ENCODE data around the gene TCTN1. TPM values are rescaled to one million over a fixed set of nuclear protein-coding genes. Genes with fewer than 3 reads are reported as not detected.

TCTN1 gene
- total and polyA plus RNA-seq, 2 of the 13 experiments (the other 11 are each of a cell fraction or from before 2014, with no cell fraction given): 13.6 to 16.0 TPM

DNA sequence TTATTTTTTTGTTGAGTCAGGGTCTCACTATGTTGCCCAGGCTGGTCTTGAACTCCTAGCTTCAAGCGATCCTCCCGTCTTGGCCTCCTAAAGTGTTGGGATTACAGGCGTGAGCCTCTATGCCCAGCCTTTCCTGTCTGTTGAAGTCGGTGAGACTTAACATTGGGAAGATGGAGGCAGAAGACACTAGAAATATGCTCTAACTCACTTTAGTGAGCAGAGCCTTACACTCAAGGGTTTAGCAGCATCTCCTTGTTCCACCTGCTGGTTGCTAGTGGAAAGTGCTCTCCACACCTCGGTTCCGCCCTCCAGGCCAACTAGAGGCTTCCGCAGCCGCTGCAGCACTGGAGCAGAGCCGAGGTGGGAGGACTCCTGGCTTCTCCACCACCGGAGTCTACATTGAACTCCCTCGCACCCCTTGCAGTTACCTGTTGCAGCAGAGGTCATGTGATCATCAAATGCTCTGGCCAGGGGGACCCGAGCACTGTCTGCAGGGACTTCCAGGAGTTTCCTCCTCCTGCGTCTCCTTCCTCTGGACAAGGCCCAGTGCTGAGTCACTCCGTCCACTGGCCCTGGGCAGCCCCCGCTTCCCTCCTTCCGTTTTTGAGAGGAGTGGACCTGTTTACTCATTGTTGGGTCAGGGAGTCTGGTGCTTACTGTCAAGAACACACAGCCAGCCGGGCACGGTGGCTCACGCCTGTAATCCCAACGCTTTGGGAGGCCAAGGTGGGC is 84.4 kb downstream of the TCTN1 start (continued):
- TF ChIP-seq, protein P1, sequence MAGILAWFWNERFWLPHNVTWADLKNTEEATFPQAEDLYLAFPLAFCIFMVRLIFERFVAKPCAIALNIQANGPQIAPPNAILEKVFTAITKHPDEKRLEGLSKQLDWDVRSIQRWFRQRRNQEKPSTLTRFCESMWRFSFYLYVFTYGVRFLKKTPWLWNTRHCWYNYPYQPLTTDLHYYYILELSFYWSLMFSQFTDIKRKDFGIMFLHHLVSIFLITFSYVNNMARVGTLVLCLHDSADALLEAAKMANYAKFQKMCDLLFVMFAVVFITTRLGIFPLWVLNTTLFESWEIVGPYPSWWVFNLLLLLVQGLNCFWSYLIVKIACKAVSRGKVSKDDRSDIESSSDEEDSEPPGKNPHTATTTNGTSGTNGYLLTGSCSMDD (CRISPR knock-in tag; IDR thresholded peaks at IDR 0.05): no peak
- TF ChIP-seq ZNF205 (CRISPR knock-in tag; IDR thresholded peaks at IDR 0.05) (peak; percentile 63; the same call in 1 of the 2 replicates), ZNF350 (CRISPR knock-in tag; IDR thresholded peaks at IDR 0.05; ENCODE audit: borderline replicate concordance, low read depth) (no peak; the same call in 1 of the 2 replicates), KLF9 (CRISPR knock-in tag; IDR thresholded peaks at IDR 0.05; ENCODE audit: low read depth) (no peak), ZFP36L1 (CRISPR knock-in tag; IDR thresholded peaks at IDR 0.05) (no peak), TOE1 (CRISPR knock-in tag; IDR thresholded peaks at IDR 0.05) (no peak), ZNF644 (CRISPR knock-in tag; IDR thresholded peaks at IDR 0.05; ENCODE audit: low read depth) (no peak), ZNF564 (CRISPR knock-in tag; IDR thresholded peaks at IDR 0.05) (no peak), TOPORS (CRISPR knock-in tag; IDR thresholded peaks at IDR 0.05) (no peak), ZNF329 (CRISPR knock-in tag; IDR thresholded peaks at IDR 0.05; ENCODE audit: low read depth) (no peak), ZBTB42 (CRISPR knock-in tag; IDR thresholded peaks at IDR 0.05) (no peak), ATF1 (CRISPR knock-in tag; IDR thresholded peaks at IDR 0.05) (no peak), REL (CRISPR knock-in tag; conservative IDR thresholded peaks at IDR 0.05) (no peak), TEAD3 (CRISPR knock-in tag; optimal IDR thresholded peaks at IDR 0.05; ENCODE audit: borderline replicate concordance) (no peak), FOXJ3 (CRISPR knock-in tag; IDR thresholded peaks at IDR 0.05; ENCODE audit: borderline replicate concordance) (no peak), NFYB (CRISPR knock-in tag; IDR thresholded peaks at IDR 0.05) (no peak), ZNF761 (CRISPR knock-in tag; conservative IDR thresholded peaks at IDR 0.05) (no peak), RXRB (CRISPR knock-in tag; IDR thresholded peaks at IDR 0.05; ENCODE audit: borderline replicate concordance) (peak; percentile 38), THAP11 (CRISPR knock-in tag; IDR thresholded peaks at IDR 0.05) (no peak), ARID2 (CRISPR knock-in tag; IDR thresholded peaks at IDR 0.05; ENCODE audit: borderline replicate concordance) (no peak), NCOR1 (IDR thresholded peaks at IDR 0.05; ENCODE audit: borderline replicate concordance, low read length) (no peak), BCL6 (CRISPR knock-in tag; IDR thresholded peaks at IDR 0.05) (no peak), REXO4 (CRISPR knock-in tag; IDR thresholded peaks at IDR 0.05; ENCODE audit: borderline replicate concordance) (no peak)
- TF ChIP-seq, protein P2, sequence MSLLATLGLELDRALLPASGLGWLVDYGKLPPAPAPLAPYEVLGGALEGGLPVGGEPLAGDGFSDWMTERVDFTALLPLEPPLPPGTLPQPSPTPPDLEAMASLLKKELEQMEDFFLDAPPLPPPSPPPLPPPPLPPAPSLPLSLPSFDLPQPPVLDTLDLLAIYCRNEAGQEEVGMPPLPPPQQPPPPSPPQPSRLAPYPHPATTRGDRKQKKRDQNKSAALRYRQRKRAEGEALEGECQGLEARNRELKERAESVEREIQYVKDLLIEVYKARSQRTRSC (CRISPR knock-in tag; IDR thresholded peaks at IDR 0.05; ENCODE audit: low read depth): no peak
- TF ChIP-seq, protein P3, sequence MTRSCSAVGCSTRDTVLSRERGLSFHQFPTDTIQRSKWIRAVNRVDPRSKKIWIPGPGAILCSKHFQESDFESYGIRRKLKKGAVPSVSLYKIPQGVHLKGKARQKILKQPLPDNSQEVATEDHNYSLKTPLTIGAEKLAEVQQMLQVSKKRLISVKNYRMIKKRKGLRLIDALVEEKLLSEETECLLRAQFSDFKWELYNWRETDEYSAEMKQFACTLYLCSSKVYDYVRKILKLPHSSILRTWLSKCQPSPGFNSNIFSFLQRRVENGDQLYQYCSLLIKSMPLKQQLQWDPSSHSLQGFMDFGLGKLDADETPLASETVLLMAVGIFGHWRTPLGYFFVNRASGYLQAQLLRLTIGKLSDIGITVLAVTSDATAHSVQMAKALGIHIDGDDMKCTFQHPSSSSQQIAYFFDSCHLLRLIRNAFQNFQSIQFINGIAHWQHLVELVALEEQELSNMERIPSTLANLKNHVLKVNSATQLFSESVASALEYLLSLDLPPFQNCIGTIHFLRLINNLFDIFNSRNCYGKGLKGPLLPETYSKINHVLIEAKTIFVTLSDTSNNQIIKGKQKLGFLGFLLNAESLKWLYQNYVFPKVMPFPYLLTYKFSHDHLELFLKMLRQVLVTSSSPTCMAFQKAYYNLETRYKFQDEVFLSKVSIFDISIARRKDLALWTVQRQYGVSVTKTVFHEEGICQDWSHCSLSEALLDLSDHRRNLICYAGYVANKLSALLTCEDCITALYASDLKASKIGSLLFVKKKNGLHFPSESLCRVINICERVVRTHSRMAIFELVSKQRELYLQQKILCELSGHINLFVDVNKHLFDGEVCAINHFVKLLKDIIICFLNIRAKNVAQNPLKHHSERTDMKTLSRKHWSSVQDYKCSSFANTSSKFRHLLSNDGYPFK (CRISPR knock-in tag; IDR thresholded peaks at IDR 0.05; ENCODE audit: borderline replicate concordance): no peak
- TF ChIP-seq, protein P4, sequence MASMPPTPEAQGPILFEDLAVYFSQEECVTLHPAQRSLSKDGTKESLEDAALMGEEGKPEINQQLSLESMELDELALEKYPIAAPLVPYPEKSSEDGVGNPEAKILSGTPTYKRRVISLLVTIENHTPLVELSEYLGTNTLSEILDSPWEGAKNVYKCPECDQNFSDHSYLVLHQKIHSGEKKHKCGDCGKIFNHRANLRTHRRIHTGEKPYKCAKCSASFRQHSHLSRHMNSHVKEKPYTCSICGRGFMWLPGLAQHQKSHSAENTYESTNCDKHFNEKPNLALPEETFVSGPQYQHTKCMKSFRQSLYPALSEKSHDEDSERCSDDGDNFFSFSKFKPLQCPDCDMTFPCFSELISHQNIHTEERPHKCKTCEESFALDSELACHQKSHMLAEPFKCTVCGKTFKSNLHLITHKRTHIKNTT (CRISPR knock-in tag; IDR thresholded peaks at IDR 0.05): no peak
- TF ChIP-seq, protein P5, sequence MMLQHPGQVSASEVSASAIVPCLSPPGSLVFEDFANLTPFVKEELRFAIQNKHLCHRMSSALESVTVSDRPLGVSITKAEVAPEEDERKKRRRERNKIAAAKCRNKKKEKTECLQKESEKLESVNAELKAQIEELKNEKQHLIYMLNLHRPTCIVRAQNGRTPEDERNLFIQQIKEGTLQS (CRISPR knock-in tag; IDR thresholded peaks at IDR 0.05): peak; percentile 38; the same call in 1 of the 2 replicates
